Measurements from ENCODE around the gene ZNF865.

Gene ZNF865

DNA sequence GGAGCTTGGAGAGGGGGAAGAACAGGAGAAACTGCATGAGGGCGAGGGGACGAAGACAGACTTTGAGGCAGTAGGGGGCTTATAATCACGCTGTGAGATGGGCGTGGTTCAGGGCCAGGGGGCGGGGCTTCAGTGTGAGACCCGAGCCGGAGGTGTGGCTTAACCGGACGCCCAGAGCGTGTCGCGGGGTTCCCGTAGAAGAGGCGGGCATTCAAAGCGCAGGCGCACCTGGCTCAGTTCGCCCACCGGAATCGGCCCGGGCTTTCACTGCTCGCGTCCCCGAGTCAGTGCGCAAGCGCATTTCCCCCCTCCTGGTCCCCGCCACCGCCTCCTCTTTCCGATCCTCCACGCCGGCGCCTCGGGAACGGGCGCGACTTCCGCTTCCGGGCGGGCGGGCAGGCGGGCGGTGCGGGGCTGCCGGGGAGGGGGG lies 225 bp upstream of the ZNF865 start:
- DNase-seq (ENCODE audit: low spot score) = peak; percentile 94

DNA sequence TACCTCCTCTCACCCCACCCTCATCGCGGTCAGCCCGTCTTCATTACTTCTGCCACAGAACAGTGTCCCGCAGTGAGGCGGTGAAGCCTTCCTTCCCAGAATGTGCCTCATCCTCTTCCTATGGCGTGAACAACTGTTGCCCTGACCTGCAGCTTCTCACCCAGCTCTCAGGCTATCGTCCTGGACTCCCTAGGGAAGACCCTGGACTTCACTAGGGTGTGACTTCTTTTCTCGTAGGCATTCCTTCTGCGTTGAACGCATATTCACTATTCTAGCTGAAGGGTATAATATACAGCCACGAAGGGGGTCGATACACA lies 982 bp downstream of the ZNF865 start:
- no peak for DNase-seq (ENCODE audit: low spot score)

DNA sequence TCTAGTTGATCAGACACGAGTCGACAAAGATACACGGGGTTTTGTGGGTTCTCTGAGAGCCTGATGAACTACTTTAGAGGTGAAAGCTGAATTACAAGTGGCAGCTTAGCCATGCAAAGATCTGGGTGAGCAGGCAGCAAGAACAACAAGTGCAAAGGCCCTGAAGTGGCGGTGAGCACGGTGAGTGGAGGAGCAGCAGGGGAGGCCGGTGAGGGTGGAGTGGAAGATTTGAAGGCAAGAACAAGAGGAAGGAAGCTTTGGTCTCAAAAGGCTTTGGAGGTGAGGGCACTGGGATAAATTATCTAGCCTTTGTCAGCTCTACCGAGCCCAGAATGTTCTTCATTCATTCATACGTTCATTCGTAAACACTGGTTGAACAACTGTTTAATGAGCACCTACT lies 1.4 kb downstream of the ZNF865 start:
- DNase-seq (ENCODE audit: low spot score) = no peak

DNA sequence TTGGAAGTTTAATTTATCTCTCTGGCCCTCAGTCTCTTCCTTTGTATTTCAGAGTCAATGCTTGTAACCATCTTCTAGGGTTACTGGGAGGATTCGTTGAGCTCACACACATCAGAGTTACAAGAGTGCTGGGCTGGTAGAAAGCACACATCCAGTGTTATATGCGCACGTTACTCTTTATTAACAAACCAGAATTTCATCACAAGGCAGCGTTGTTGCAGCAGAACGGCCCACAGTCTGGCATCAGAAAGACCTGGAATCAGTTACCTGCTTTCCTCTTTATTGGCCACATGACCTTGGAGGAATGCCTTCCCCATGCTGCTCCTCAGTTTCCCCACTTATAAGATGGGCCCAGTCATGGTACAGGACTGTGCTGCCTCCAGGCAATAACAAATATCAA lies 3.9 kb downstream of the ZNF865 start:
- no peak for DNase-seq (ENCODE audit: low spot score)

DNA sequence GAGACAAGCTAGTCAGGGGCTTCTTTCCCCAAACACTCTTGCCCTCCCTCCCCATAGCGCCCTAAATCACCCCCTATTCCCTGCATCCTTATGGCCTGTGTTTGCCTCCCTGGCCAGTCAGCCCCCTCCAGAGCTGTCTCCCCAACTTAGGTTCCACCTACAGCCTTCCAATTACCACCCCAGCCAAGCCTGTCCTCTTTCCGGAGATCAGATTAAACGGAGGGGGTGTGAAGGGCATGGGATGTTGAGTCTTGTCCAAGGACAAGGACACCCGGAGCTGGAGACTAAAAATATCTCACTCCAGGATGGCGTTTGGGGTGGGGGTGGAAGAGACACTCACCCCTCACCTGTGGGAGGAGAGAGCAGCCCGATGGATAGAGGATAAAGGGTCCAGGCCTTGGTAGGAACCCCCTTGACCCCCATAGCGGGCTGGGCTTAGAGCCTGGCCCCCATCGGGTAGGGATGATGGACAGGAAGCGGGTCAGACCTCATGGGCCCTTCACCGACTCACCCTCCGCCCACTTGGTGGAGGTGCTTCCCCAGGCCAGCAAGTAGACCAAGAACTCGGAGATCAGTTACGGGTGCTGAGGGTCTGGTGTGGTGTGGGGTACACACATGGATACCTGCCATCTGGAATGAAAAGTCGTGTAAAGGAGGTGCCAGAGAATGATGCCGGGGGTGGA lies 6.0 kb downstream of the ZNF865 start:
- DNase-seq (ENCODE audit: low spot score) = no peak

DNA sequence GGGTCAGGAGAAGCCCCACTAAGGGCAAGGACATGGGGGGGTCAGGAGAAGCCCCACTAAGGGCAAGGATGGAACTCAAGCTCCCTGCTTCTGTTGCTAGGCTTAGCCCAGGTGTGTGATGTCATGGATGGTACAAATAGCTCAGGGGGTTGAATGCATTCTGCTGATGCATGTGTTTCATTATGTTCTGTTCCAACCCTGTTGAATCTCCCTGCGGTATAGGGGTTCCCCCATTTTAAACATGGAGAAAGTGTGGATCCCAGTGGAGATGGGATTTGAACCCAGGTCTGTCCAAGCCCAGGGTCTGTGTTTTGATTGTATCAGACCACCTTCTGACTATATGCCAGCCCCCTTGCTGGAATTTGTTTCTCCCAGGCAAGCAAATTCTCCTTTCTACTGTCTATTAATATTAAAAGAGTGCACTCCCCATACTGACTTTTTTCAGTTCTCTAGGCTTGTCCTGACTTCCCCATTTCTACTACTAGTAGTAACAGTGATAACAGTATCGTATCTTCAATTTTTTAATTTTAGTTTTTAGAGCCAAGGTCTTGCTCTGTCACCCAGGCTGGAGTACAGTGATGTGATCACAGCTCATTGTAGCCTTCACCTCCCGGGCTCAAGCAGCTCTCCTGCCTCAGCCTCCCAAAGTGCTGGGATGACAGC lies 6.7 kb downstream of the ZNF865 start:
- no peak for DNase-seq (ENCODE audit: low spot score)

DNA sequence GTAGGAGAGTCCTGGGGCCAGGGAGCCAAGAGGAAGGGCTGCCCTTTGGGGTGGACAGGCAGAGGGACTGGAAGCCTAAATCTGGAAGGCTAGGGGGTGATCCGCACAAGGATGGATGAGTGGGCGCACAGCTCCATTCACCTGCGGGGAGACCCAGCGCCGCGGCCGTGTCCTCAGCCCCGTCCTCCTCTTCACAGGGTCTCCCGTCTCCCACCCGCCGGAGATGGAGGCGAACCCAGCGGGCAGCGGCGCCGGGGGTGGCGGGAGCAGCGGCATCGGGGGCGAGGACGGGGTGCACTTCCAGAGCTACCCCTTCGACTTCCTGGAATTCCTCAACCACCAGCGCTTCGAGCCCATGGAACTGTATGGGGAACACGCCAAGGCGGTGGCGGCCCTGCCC lies 7.9 kb downstream of the ZNF865 start:
- DNase-seq (ENCODE audit: low spot score) = no peak

DNA sequence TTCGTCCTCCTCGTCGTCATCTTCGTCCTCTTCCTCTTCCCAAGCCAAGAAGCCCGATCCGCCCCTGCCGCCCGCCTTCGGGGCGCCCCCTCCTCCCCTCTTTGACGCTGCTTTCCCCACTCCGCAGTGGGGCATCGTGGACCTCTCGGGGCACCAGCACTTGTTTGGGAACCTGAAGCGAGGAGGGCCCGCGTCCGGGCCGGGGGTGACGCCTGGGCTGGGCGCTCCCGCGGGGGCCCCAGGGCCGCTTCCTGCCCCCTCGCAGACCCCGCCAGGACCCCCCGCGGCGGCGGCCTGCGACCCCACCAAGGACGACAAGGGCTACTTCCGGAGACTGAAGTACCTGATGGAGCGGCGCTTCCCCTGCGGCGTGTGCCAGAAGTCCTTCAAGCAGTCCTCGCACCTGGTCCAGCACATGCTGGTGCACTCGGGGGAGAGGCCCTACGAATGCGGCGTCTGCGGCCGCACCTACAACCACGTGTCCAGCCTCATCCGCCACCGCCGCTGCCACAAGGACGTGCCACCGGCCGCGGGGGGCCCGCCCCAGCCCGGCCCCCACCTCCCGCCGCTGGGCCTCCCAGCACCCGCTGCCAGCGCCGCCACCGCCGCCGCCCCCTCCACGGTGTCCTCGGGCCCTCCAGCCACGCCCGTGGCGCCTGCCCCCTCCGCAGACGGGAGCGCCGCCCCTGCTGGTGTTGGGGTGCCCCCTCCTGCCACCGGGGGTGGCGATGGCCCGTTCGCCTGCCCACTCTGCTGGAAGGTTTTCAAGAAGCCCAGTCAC lies 8.7 kb downstream of the ZNF865 start:
- DNase-seq (ENCODE audit: low spot score) = no peak

DNA sequence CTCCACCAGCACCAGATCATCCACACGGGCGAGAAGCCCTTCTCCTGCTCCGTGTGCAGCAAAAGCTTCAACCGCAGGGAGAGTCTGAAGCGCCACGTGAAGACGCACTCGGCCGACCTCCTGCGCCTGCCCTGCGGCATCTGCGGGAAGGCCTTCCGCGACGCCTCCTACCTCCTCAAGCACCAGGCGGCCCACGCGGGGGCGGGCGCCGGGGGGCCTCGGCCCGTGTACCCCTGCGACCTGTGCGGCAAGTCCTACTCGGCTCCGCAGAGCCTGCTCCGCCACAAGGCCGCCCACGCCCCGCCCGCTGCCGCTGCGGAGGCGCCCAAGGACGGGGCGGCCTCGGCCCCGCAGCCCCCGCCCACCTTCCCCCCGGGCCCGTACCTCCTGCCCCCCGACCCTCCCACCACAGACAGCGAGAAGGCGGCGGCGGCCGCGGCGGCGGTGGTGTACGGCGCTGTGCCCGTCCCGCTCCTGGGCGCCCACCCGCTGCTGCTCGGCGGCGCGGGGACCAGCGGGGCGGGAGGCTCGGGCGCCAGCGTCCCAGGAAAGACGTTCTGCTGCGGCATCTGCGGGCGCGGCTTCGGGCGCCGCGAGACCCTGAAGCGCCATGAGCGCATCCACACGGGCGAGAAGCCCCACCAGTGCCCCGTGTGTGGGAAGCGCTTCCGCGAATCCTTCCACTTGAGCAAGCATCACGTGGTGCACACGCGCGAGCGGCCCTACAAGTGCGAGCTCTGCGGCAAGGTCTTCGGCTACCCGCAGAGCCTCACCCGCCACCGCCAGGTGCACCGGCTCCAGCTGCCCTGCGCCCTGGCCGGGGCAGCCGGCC lies 9.5 kb downstream of the ZNF865 start:
- no peak for DNase-seq (ENCODE audit: low spot score)

DNA sequence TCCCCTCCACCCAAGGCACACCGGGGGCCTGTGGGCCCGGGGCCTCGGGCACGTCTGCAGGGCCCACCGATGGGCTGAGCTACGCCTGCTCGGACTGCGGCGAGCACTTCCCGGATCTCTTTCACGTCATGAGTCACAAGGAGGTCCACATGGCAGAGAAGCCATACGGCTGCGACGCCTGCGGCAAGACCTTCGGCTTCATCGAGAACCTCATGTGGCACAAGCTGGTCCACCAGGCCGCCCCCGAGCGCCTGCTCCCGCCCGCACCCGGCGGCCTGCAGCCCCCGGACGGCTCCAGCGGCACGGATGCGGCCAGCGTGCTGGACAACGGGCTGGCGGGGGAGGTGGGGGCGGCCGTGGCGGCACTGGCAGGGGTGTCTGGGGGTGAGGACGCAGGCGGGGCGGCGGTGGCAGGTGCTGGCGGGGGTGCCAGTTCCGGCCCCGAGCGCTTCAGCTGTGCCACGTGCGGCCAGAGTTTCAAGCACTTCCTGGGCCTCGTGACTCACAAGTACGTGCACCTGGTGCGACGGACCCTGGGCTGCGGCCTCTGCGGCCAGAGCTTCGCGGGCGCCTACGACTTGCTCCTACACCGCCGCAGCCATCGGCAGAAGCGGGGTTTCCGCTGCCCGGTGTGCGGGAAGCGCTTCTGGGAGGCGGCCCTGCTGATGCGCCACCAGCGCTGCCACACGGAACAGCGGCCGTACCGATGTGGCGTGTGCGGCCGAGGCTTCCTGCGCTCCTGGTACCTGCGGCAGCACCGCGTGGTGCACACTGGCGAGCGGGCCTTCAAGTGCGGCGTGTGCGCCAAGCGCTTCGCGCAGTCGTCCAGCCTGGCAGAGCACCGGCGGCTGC lies 10.3 kb downstream of the ZNF865 start:
- no peak for DNase-seq (ENCODE audit: low spot score)

DNA sequence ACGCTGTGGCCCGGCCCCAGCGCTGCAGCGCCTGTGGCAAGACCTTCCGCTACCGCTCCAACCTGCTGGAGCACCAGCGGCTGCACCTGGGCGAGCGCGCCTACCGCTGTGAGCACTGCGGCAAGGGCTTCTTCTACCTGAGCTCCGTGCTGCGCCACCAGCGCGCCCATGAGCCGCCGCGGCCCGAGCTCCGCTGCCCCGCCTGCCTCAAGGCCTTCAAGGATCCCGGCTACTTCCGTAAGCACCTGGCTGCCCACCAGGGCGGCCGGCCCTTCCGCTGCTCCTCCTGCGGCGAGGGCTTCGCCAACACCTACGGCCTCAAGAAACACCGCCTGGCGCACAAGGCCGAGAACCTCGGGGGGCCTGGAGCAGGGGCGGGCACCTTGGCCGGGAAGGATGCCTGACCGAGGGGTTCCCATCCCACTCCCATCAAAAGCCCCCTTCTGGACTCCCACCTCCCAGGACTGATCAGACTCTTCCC lies 11.0 kb downstream of the ZNF865 start:
- no peak for DNase-seq (ENCODE audit: low spot score)

DNA sequence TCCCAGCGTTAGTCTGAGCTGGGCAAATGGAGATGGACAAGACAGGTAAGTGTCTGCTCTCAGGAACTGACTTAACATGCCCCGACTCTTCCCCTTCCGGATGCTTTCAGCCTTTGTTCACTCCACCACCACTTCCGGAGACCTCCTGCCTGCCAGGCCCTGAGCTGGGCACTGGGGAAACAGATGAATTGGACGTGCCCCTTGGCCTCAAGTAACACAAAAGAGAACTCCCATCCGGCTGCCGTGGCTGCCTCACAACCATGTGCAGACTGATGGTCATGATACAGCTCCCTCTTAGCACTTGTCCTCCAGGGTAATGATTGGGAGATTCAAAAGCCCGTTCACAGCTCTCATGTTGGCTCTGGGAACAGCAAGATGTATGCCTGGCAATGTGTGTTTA lies 12.0 kb downstream of the ZNF865 start:
- no peak for DNase-seq (ENCODE audit: low spot score)

DNA sequence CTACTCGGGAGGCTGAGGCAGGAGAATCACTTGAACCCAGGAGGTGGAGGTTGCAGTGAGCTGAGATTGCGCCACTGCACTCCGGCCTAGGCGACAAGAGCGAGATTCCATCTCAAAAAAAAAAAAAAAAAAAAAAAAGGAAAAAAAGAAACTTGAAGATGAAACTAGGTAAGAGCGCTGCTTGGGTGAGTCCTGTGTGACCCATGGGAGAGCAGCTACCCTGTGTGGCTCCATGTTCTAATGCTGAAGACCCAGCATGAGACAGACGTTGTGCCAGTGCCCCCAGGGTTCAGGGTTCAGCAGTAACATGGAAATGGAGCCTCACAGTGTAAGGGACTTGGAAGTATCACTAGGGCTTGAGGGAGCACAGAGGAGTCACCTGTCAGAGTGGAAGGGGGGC lies 13.0 kb downstream of the ZNF865 start:
- no peak for DNase-seq (ENCODE audit: low spot score)

DNA sequence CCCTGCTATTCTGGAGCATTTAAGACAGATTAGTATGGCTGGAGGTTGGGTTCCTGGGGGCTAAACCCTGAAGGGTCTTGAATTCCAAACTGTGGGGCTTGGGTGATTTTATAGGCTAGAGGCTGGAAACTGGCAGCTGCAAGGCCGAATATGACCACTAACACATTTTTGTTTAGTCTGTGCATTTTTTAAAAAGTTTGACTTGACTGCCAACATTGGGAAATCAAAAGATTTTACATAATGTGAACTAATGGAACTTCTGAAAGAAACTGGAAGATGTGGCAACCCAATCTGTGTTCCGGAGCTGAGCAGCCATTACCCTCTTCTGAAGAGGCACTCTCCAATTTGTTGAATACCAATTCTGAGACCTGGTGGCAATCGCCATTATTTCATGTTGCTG lies 13.8 kb downstream of the ZNF865 start:
- no peak for DNase-seq (ENCODE audit: low spot score)

DNA sequence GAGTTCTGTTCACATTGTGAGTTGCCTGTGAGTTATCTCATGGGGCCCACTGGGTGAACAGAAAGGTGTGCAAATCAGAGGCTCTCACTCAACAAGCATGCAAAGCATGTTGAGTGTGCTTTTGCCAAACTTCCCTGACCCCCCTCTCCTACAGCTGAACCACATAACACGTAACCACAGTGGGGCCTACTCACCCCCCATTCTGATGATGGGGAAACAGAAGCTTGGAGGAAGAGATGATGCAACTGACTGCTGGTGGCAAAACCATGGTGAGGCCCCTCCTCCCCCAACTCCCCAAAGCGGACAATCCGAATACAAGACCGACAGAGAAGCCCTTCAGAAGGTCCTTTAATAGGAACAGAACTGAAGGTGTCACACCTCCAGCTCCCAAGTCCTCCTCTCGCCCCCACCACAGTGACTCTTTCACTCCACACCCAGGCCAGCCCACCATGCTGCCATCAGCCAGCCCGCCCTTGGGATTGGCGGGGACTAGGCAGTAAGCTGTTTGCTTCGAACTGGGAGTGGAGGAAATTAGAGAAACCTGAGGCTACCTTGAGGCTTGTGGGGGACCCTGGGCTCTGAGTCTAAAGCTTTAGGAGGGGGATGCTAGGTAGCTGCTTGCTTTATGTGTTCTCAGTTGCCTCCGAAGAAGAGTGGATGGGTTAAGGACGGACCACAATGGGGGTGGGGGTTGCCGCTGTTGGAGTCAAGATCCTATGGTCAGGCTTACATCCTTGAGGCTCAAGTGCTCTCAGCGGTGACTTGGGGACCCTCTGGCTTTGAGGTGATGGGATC lies 15.2 kb downstream of the ZNF865 start:
- DNase-seq (ENCODE audit: low spot score) = no peak

DNA sequence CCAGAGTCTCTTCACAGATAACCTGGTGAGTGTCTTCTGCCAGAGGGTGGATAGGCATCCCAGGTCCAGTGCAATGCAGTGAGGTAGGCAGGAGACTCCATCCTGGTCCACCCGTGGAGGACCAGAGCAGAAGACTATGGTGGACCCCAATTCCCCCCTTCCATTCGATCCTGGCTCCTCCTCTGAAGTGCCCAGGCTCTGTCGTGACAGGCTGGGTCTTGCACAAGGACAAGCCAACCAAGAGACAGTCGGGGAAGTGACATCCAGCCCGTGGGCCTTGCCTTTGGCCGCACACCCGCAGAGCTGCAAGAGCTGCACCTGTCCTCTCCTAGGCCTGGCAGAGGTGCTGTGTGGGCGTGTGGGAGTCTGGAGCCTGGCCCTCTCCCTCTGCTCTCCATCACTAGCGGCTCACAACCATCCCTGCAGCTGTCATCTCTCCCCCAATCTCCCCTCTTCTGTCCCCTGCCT lies 15.8 kb downstream of the ZNF865 start:
- DNase-seq (ENCODE audit: low spot score) = no peak

DNA sequence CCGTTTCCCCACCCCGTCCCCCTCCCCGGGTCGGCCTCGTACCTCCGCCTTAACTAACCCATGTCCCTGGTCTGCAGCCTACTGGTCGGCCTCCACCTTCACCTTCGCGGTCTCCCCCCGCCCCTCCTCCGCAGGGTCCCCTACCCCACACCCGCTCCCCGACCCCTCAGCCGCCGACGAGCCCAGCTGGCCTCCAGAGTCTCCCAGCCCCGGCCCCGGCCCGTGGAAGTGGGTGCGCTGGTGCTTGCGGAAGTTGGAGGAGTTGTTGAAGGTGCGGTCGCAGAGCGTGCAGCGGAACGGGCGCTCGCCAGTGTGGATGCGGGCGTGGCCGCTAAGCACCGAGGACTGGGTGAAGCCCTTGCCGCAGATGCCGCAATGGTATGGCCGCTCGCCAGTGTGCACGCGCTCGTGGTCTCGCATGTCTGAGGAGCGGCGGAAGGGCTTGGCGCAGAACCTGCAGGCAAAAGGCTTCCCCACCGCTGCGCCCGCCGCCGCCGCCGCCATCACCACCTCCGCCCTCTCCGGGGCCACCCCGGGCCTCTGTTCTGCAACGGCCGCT lies 16.3 kb downstream of the ZNF865 start:
- DNase-seq (ENCODE audit: low spot score) = no peak

DNA sequence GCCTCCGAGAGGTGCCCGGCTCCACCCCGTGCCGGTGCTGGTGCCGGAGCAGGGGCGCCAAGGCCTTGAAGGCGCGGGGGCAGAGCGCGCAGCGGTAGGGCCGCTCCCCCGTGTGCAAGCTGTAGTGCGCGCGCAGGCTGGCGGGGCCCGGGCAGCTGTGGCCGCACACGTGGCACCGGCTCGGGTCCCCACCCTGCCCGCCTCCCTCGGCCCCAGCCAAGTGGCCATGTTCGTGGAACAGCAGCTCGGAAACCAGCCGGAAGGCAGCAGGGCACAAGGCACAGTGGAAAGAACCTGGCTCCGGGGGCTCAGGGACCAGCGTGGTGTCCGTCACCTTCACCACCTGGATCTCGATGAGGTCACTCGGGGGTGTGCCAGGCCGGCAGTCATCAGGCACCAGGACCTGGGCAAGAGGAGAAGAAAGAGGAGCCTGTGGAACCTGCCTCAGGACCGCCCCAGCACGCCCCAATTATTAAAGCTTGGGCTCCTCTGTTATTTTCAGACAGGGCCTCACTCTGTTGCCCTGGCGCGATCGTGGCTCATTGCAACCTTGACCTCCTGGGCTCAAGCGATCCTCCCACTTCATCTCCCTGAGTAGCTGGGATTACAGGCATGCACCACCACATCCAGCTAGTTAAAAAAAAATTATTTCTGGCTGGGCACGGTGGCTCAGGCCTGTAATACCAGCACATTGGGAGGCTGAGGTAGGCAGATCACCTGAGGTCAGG lies 17.0 kb downstream of the ZNF865 start:
- no peak for DNase-seq (ENCODE audit: low spot score)

DNA sequence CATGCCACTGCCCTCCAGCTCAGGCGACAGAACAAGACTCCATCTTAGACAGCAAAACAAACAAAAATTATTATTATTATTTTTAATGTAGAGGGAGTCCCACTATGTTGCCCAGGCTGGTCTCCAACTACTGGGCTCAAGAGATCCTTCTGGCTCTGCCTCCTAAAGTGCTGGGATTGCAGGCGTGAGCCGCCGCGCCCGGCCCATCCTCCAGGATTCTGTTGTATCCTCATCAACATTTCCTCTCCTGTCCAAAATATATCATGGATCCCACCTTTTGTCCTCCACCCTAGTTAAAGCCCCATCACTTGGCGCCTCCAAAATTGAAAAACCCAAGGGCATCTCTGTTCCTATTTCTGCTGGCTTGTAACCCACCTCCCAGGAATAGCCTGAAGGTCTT lies 17.7 kb downstream of the ZNF865 start:
- no peak for DNase-seq (ENCODE audit: low spot score)
